IMR-90 (cell line): ENCODE results near the gene TTC3. TPM values are rescaled to one million over a fixed set of nuclear protein-coding genes. Genes with fewer than 3 reads are reported as not detected.

Source experiments
- ATAC-seq: fragments of 200-7000 bp; cut with Tn5 transposase; 2 replicates; pipeline ENCODE4 v1.9.1; 2020; ENCODE audit warnings: low read depth, mild to moderate bottlenecking, moderate library complexity
- BruUV-seq: library from RNA; stranded (reverse); fragments of 400-500 nt; replicated peaks from 2 replicates; lab custom pipeline; 2021; lab: Mats Ljungman, UMichigan
- CTCF ChIA-PET: fragments of 300-600 bp; formaldehyde crosslinking; extraction: SDS; loops from one replicate; lab custom pipeline; 2021; ENCODE audit warnings: antibody characterized with exemption; lab: Yijun Ruan, JAX
- POLR2A ChIA-PET: fragments of 300-600 bp; sonication (Branson Sonifier 250); formaldehyde crosslinking; loops from one replicate; lab custom pipeline; 2022; ENCODE audit warnings: antibody characterized with exemption; ENCODE audit not compliant: unreplicated experiment; lab: Charles Lee
- DNase-seq: peaks from one replicate; pipeline ENCODE4 v3.0.0; 2013
- H2AFZ ChIP-seq: replicated peaks from 2 replicates; pipeline ENCODE3; 2013; ENCODE audit warnings: low read length, mild to moderate bottlenecking; ENCODE audit not compliant: poor library complexity
- H2AK5ac ChIP-seq: 2 replicates; pipeline ENCODE4 v1.6.1; 2013; ENCODE audit warnings: low read depth, low read length, inconsistent platforms
- H2AK9ac ChIP-seq: replicated peaks from 2 replicates; pipeline ENCODE3; 2013; ENCODE audit warnings: mild to moderate bottlenecking, low read depth, low read length, moderate library complexity; ENCODE audit not compliant: poor library complexity
- H2BK120ac ChIP-seq: 2 replicates; pipeline ENCODE4 v1.6.1; 2013; ENCODE audit warnings: low read depth, low read length, inconsistent platforms
- H2BK15ac ChIP-seq: 3 replicates; pipeline ENCODE4 v1.6.1; 2013; ENCODE audit warnings: low read depth, low read length, inconsistent platforms
- H2BK20ac ChIP-seq: 2 replicates; pipeline ENCODE4 v1.6.1; 2013; ENCODE audit warnings: low read depth, mild to moderate bottlenecking, inconsistent platforms, low read length, moderate library complexity
- H2BK5ac ChIP-seq: 2 replicates; pipeline ENCODE4 v1.6.1; 2013; ENCODE audit warnings: mild to moderate bottlenecking, low read depth, low read length, inconsistent platforms; ENCODE audit not compliant: poor library complexity, severe bottlenecking
- H3K14ac ChIP-seq: replicated peaks from 2 replicates; pipeline ENCODE4 v1.6.1; 2013; ENCODE audit warnings: low read depth, low read length, inconsistent platforms
- H3K18ac ChIP-seq: 2 replicates; pipeline ENCODE4 v1.6.1; 2013; ENCODE audit warnings: low read depth, low read length, control low read depth
- H3K23ac ChIP-seq: 2 replicates; pipeline ENCODE4 v1.6.1; 2013; ENCODE audit warnings: low read depth, low read length, inconsistent platforms
- H3K27ac ChIP-seq: 2 replicates; pipeline ENCODE4 v1.5.1; 2013; ENCODE audit warnings: mild to moderate bottlenecking, control low read depth, low read length; ENCODE audit not compliant: insufficient read depth
- H3K27me3 ChIP-seq: 2 replicates; pipeline ENCODE4 v1.6.1; 2013; ENCODE audit warnings: low read length; ENCODE audit not compliant: control insufficient read depth, insufficient read depth
- H3K36me3 ChIP-seq: 2 replicates; pipeline ENCODE4 v1.6.1; 2013; ENCODE audit warnings: low read length, mixed read lengths; ENCODE audit not compliant: control insufficient read depth, insufficient read depth
- H3K4ac ChIP-seq: 2 replicates; pipeline ENCODE4 v1.6.1; 2013; ENCODE audit warnings: low read depth, low read length, inconsistent platforms
- H3K4me1 ChIP-seq: 2 replicates; pipeline ENCODE4 v1.6.1; 2013; ENCODE audit warnings: low read length, mixed read lengths; ENCODE audit not compliant: control insufficient read depth, insufficient read depth
- H3K4me2 ChIP-seq: 2 replicates; pipeline ENCODE4 v1.6.1; 2013; ENCODE audit warnings: low read depth, mild to moderate bottlenecking, control low read depth, low read length, moderate library complexity
- H3K4me3 ChIP-seq: 2 replicates; pipeline ENCODE4 v1.5.1; 2013; ENCODE audit warnings: low read depth, mild to moderate bottlenecking, control low read depth, low read length, moderate library complexity; ENCODE audit not compliant: insufficient read depth
- H3K56ac ChIP-seq: 2 replicates; pipeline ENCODE4 v1.6.1; 2013; ENCODE audit warnings: low read length, inconsistent platforms; ENCODE audit not compliant: insufficient read depth; ENCODE audit errors: extremely low read depth
- H3K79me1 ChIP-seq, 2 experiments: 2 replicates each; pipeline ENCODE4 v1.6.1; 2013; ENCODE audit warnings: low read length in 2 of 2, inconsistent platforms in 1 of 2, low read depth in 1 of 2
- H3K9ac ChIP-seq: 2 replicates; pipeline ENCODE4 v1.6.1; 2013; ENCODE audit warnings: low read depth, low read length, control low read depth
- H3K9me1 ChIP-seq: 2 replicates; pipeline ENCODE4 v1.6.1; 2013; ENCODE audit warnings: low read length, inconsistent platforms; ENCODE audit not compliant: insufficient read depth
- H3K9me3 ChIP-seq: 2 replicates; pipeline ENCODE4 v1.6.1; 2013; ENCODE audit warnings: low read length; ENCODE audit not compliant: control insufficient read depth, insufficient read depth
- H4K20me1 ChIP-seq: 2 replicates; pipeline ENCODE4 v1.6.1; 2013; ENCODE audit warnings: low read length, inconsistent platforms; ENCODE audit not compliant: insufficient read depth
- H4K5ac ChIP-seq: 2 replicates; pipeline ENCODE4 v1.6.1; 2013; ENCODE audit warnings: mild to moderate bottlenecking, low read depth, low read length, control low read depth
- H4K8ac ChIP-seq, 2 experiments: 2 replicates each; pipeline ENCODE4 v1.6.1; 2013; ENCODE audit warnings: low read depth in 2 of 2, low read length in 2 of 2, control low read depth in 1 of 2, inconsistent platforms in 1 of 2
- H4K91ac ChIP-seq: 2 replicates; pipeline ENCODE4 v1.6.1; 2013; ENCODE audit warnings: low read depth, low read length, inconsistent platforms; ENCODE audit not compliant: insufficient read depth
- BHLHE40 ChIP-seq: fragments of 150-350 bp; IDR thresholded peaks from 2 replicates; pipeline ENCODE4 v1.6.1; 2016; ENCODE audit warnings: mild to moderate bottlenecking, low read depth, low read length
- CEBPB ChIP-seq: IDR thresholded peaks from 2 replicates; pipeline ENCODE4 v1.6.1; 2012; ENCODE audit warnings: low read depth, low read length, improper control_type of control experiment
- CHD1 ChIP-seq: IDR thresholded peaks from 2 replicates; pipeline ENCODE4 v1.6.1; 2012; ENCODE audit warnings: low read depth, low read length, improper control_type of control experiment
- FOS ChIP-seq: fragments of 150-350 bp; IDR thresholded peaks from 2 replicates; pipeline ENCODE4 v1.6.1; 2016; ENCODE audit warnings: low read depth, low read length
- MAFK ChIP-seq: IDR thresholded peaks from 2 replicates; pipeline ENCODE4 v1.6.1; 2012; ENCODE audit warnings: low read depth, low read length, improper control_type of control experiment
- MXI1 ChIP-seq: IDR thresholded peaks from 2 replicates; pipeline ENCODE4 v1.6.1; 2012; ENCODE audit warnings: low read depth, mild to moderate bottlenecking, low read length, moderate library complexity, borderline replicate concordance
- NFE2L2 ChIP-seq: fragments of 150-350 bp; IDR thresholded peaks from 2 replicates; pipeline ENCODE4 v1.6.1; 2016; ENCODE audit warnings: low read depth, mild to moderate bottlenecking, low read length
- POLR2A ChIP-seq: IDR thresholded peaks from 2 replicates; pipeline ENCODE4 v1.6.1; 2012; ENCODE audit warnings: mild to moderate bottlenecking, low read depth, low read length
- RAD21 ChIP-seq: IDR thresholded peaks from 2 replicates; pipeline ENCODE4 v1.6.1; 2012; ENCODE audit warnings: low read length, improper control_type of control experiment
- RCOR1 ChIP-seq: IDR thresholded peaks from 2 replicates; pipeline ENCODE4 v1.6.1; 2012; ENCODE audit warnings: mild to moderate bottlenecking, low read length, improper control_type of control experiment; ENCODE audit not compliant: insufficient replicate concordance
- RFX5 ChIP-seq: IDR thresholded peaks from 2 replicates; pipeline ENCODE4 v1.8.0; 2012; ENCODE audit warnings: low read depth, mild to moderate bottlenecking, low read length, moderate library complexity
- SMC3 ChIP-seq: fragments of 150-350 bp; IDR thresholded peaks from 2 replicates; pipeline ENCODE4 v1.6.1; 2016; ENCODE audit warnings: low read depth, mild to moderate bottlenecking, antibody characterized with exemption, low read length, moderate library complexity
- USF2 ChIP-seq: fragments of 150-350 bp; IDR thresholded peaks from 2 replicates; pipeline ENCODE4 v1.6.1; 2017; ENCODE audit warnings: mild to moderate bottlenecking, antibody characterized with exemption, low read length, low read depth
- whole genome bisulfite sequencing, 2 experiments: methylation state at CpG; one replicate each; pipeline versions ENCODE4 v1.1.5 to v1.1.7; 2013; ENCODE audit warnings: missing lambda C conversion rate in 2 of 2; ENCODE audit not compliant: insufficient read length in 1 of 2; ENCODE audit errors: extremely low coverage in 2 of 2; 5-methylcytosine and 5-hydroxymethylcytosine counted together
- dilution Hi-C: fragments of 300-500 bp; cut with HindIII; formaldehyde crosslinking; loops from one replicate; pipeline ENCODE4 v1.14.3; 2018; ENCODE audit warnings: low sequenced_read_pairs; ENCODE audit not compliant: unreplicated experiment
- in situ Hi-C: fragments of 300-500 bp; cut with MboI; formaldehyde crosslinking; loops from 3 replicates; pipeline ENCODE4 v1.14.3; 2019; ENCODE audit warnings: low sequenced_read_pairs, inconsistent platforms, mixed read lengths
- intact Hi-C: fragments of 100-400 bp; cut with micrococcal nuclease; formaldehyde crosslinking; loops from 2 replicates; pipeline ENCODE4 v1.10.0; 2022
- polyA plus RNA-seq, 3 experiments: library from polyadenylated mRNA; depleted of rRNA; stranded (reverse); fragments of >200 nt; gene quantifications; 2 replicates each; pipeline ENCODE4 v1.2.3, GENCODE V29; 2012; ENCODE audit warnings: low replicate concordance in 1 of 3
- total RNA-seq: library from RNA; depleted of rRNA; stranded (reverse); fragments of >200 nt; gene quantifications from 2 replicates; pipeline ENCODE4 v1.2.3, GENCODE V29; 2012
- TF ChIP-seq, protein P1 (sequence below): fragments of 150-350 bp; IDR thresholded peaks from 2 replicates; pipeline ENCODE4 v1.6.1; 2016; ENCODE audit warnings: low read depth, mild to moderate bottlenecking, low read length, moderate library complexity, borderline replicate concordance
- TF ChIP-seq, protein P2 (sequence below): conservative IDR thresholded peaks from 2 replicates; pipeline ENCODE4 v1.5.1; 2012; ENCODE audit warnings: mild to moderate bottlenecking, low read depth, low read length, improper control_type of control experiment

Gene TTC3
- total and polyA plus RNA-seq, 2 of the 4 experiments (the other 2 are of a cell fraction) = 96.7 to 293 TPM

GRCh38 chr21:37228003-37228400, 154.9 kb downstream of the TTC3 start:
- no peak overlapping the region for H3K9ac ChIP-seq
- BruUV-seq = no TSS peak
- H2AK9ac ChIP-seq = no peak overlapping the region
- H3K27ac ChIP-seq = no peak overlapping the region
- CTCF ChIA-PET = no interaction called here
- no peak overlapping the region for H3K4me3 ChIP-seq
- H3K79me1 ChIP-seq = peaks cover 13 to 16% of the 10 kb centered on the region in 2 experiments; a peak in 3 of 4 replicates
- peaks cover 80% of the 10 kb centered on the region for H3K36me3 ChIP-seq
- H4K5ac ChIP-seq = no peak overlapping the region
- no peak for DNase-seq
- no peaks in the 10 kb centered on the region for H4K20me1 ChIP-seq
- H3K9me1 ChIP-seq = no peaks in the 10 kb centered on the region; the same call in 1 of the 2 replicates
- H2AK5ac ChIP-seq = no peak overlapping the region
- H3K14ac ChIP-seq = no peak overlapping the region
- no peak overlapping the region for H3K23ac ChIP-seq
- no peak overlapping the region for H2BK5ac ChIP-seq
- in situ Hi-C loops = no loop called here
- no peak overlapping the region for H2AFZ ChIP-seq
- POLR2A ChIA-PET = no interaction called here
- H2BK20ac ChIP-seq = no peak overlapping the region
- no peak overlapping the region for H2BK120ac ChIP-seq
- no peak for ATAC-seq
- H4K91ac ChIP-seq = no peak overlapping the region
- H4K8ac ChIP-seq = no peak overlapping the region
- no peak overlapping the region for H3K4me2 ChIP-seq
- H3K56ac ChIP-seq = no peak overlapping the region
- no CpG with 5 or more reads among the region's 16 CpGs for WGBS, 2 experiments
- H3K4ac ChIP-seq = no peak overlapping the region
- dilution Hi-C loops = no loop called here
- no peaks in the 10 kb centered on the region for H3K9me3 ChIP-seq
- no peak overlapping the region for H2BK15ac ChIP-seq
- no peaks in the 10 kb centered on the region for H3K27me3 ChIP-seq
- intact Hi-C loops = no loop called here
- TF ChIP-seq CEBPB = no peak
- no peak for TF ChIP-seq RFX5
- no peak for TF ChIP-seq CHD1
- no peak for TF ChIP-seq RCOR1
- TF ChIP-seq SMC3 = no peak
- no peak for TF ChIP-seq FOS
- TF ChIP-seq POLR2A = no peak
- TF ChIP-seq, protein P1, sequence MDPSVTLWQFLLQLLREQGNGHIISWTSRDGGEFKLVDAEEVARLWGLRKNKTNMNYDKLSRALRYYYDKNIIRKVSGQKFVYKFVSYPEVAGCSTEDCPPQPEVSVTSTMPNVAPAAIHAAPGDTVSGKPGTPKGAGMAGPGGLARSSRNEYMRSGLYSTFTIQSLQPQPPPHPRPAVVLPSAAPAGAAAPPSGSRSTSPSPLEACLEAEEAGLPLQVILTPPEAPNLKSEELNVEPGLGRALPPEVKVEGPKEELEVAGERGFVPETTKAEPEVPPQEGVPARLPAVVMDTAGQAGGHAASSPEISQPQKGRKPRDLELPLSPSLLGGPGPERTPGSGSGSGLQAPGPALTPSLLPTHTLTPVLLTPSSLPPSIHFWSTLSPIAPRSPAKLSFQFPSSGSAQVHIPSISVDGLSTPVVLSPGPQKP = no peak
- TF ChIP-seq, protein P2, sequence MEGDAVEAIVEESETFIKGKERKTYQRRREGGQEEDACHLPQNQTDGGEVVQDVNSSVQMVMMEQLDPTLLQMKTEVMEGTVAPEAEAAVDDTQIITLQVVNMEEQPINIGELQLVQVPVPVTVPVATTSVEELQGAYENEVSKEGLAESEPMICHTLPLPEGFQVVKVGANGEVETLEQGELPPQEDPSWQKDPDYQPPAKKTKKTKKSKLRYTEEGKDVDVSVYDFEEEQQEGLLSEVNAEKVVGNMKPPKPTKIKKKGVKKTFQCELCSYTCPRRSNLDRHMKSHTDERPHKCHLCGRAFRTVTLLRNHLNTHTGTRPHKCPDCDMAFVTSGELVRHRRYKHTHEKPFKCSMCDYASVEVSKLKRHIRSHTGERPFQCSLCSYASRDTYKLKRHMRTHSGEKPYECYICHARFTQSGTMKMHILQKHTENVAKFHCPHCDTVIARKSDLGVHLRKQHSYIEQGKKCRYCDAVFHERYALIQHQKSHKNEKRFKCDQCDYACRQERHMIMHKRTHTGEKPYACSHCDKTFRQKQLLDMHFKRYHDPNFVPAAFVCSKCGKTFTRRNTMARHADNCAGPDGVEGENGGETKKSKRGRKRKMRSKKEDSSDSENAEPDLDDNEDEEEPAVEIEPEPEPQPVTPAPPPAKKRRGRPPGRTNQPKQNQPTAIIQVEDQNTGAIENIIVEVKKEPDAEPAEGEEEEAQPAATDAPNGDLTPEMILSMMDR = no peak
- no peak for TF ChIP-seq MAFK
- TF ChIP-seq RAD21 = no peak
- no peak for TF ChIP-seq NFE2L2
- no peak for TF ChIP-seq BHLHE40
- no peak for TF ChIP-seq USF2
- TF ChIP-seq MXI1 = no peak
- H3K4me1 ChIP-seq = no peaks in the 10 kb centered on the region
- H3K18ac ChIP-seq = no peak overlapping the region
